ENCODE measurements around the gene PYGB. TPM values are rescaled to one million over a fixed set of nuclear protein-coding genes. Genes with fewer than 3 reads are reported as not detected.

Gene PYGB
- polyA plus RNA-seq, 3 donors = 14.4 to 39.4 (median 39.1) TPM

- H3K27ac ChIP-seq (ENCODE audit: low read depth, low read length) = no peak overlapping the region
- WGBS, 3 donors = 85 to 89% (median 86%) methylated on average over 10 of the region's 10 CpGs
These were observed 5.7 kb upstream of the PYGB start for GRCh38 chr20:25242231-25242630.

- no peak overlapping the region for H3K27ac ChIP-seq (ENCODE audit: low read depth, low read length)
These were observed 4.4 kb upstream of the PYGB start for GRCh38 chr20:25243416-25243979.

DNA sequence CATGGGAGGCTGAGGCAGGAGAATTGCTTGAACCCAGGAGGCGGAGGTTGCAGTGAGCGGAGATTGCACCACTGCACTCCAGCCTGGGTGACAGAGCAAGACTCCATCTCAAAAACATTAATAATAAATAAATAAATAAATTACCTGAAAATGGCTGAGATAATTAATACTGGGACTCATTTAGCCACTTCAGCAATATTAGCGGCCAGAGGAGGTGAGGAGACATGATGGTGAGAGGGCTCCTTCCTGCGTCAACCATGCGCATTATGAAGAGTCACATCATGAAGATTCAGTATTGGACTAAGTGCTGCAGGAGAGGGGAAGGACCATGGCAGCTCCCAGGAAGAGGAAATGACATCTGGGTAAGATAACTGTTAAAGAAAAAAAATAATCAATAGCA lies 2.9 kb upstream of the PYGB start:
- WGBS, 3 donors = 95 to 97% (median 97%) methylated on average over 5 of the region's 5 CpGs
- no peak overlapping the region for H3K27ac ChIP-seq (ENCODE audit: low read depth, low read length)

DNA sequence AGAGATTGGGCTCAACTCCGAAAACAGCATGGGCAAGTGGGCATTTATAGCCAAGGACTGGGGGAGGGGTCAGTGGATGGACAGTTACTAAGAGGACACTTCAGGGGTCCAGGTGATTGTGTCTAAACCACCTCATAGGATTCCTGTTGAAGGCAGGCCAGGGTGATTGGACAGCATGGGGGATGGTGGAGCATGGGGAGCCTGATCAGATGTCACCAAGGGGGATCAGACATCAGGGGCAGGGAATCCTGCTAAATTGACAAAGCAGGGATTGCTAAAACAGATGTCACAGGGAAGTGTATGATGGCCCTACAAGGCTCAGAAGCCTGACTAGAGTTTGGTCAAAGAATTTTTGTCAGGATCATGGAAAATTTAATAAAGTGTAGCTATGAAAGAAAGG lies 2.4 kb upstream of the PYGB start:
- 95 to 96% (median 95%) methylated on average over 1 of the region's 1 CpG for WGBS, 3 donors
- H3K27ac ChIP-seq (ENCODE audit: low read depth, low read length) = no peak overlapping the region

- WGBS, 3 donors = 48 to 78% (median 71%) methylated on average over 9 of the region's 9 CpGs
- H3K27ac ChIP-seq (ENCODE audit: low read depth, low read length) = no peak overlapping the region
These were observed 1.5 kb upstream of the PYGB start for GRCh38 chr20:25246182-25246999.

DNA sequence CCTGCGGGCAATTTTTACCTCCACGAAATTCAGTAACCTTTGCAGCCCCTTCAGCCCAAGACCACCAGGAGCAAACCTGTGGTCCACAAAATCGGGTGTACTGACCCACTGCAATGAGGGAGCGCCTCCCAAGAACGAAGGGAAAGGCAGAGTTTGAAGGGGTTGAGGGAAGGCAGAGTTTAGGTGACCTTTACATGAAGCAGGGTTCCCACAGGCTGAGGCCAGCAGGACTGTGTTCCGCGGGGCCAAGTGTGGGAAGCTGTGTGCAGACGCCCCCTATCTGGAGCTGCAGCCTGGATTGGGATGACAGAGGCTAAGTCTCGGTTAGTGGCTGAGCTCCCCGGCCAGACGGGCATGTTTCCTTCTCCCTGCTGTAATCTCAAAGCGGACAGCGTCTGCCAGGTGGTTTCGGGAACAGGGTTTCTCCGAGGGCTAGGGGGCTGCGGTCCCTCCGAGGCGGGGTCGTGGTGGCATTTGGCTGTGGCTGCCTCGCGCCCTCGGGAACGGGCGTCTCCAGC lies 826 bp upstream of the PYGB start:
- no peak overlapping the region for H3K27ac ChIP-seq (ENCODE audit: low read depth, low read length)
- WGBS, 3 donors = 8 to 13% (median 12%) methylated on average over 21 to 24 of the region's 24 CpGs

DNA sequence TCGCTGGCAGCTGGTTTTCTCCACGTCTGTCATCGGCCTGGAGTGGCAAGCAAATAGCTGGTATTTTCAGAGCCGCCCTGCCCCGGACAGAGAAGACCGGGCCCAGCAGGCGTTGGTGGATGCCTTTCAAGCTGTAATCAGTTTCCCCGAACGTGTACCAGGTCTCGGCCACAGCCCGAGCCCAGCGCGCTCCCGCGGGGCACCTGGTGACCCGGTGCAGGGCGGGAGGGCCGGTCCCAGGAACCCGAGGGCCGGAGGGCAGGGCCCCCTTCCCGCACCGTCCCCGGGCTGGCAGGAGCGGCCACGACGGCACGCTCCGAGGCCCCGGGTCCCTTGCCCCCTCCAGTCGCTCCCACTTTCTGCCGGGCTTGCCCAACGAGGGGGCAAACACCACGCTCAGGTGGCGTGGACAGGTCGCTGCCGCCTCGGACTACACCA lies 348 bp upstream of the PYGB start:
- WGBS, 3 donors = 0% methylated on average over 25 to 37 of the region's 37 CpGs
- no peak overlapping the region for H3K27ac ChIP-seq (ENCODE audit: low read depth, low read length)

DNA sequence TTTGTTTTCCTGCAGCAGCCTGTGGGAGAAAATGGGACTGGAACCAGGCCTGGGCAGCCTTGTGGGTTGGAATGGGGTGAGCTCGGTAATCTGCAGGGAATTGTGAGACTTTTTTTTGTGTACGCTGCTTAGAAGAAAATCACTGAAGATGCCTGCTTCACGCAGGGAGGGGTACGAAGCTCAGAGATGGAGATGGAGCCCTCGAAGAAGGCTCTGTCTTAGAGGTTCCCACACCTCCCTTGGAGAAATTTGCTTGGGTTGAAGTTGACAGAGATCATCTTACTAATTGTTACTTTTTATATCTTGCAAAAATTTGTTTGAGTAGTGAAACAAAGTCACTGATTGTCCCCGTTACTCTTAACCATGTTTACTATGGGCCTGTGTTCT lies 894 bp downstream of the PYGB start:
- whole genome bisulfite sequencing, 3 donors = 6 to 13% (median 7%) methylated on average over 6 of the region's 6 CpGs

DNA sequence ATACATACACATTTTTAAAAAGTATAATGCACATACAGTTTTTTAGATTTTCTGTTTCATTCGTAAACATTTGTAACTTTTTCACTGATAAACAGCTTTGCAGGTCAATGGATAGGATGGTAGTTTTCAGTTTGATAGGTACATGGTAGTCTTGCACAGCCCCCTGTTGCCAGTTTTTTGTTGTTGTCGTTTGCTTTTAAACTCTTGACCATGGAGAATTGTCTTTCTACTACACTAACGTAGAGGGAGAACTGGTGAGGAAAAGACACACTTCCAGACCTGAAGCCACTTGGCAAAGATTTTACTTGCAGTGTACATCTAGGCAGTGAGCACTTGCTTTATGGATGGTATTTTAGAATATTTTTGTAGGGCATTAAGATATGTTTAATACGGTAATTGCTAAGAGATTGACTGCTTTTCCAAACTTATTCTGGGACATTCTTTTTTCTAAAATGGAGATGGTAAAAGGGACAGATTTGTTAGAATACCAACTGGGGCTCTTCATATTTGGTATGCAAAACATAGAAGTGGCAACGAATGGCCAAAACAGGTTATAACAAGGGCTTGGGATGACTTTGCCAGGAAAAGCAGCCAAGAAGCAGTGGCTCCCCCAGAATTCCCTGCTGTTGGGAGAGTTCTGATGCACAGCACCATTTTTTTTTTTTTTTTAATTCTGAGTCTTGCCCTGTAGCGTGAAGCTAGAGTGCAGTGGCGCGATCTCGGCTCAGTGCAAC lies 1.5 kb downstream of the PYGB start:
- 59 to 73% (median 67%) methylated on average over 9 of the region's 9 CpGs for WGBS, 3 donors

More for the DNA sequence above, 894 bp downstream of the PYGB start:
- no peak overlapping the region for H3K27ac ChIP-seq (ENCODE audit: low read depth, low read length)

GRCh38 chr20:25250508-25250907 lies 2.6 kb downstream of the PYGB start:
- H3K27ac ChIP-seq (ENCODE audit: low read depth, low read length) = no peak overlapping the region
- WGBS, 3 donors = 84 to 92% (median 88%) methylated on average over 3 of the region's 3 CpGs

More for the DNA sequence above, 1.5 kb downstream of the PYGB start:
- H3K27ac ChIP-seq (ENCODE audit: low read depth, low read length) = no peak overlapping the region

GRCh38 chr20:25251019-25251418 lies 3.1 kb downstream of the PYGB start:
- no peak overlapping the region for H3K27ac ChIP-seq (ENCODE audit: low read depth, low read length)
- WGBS, 3 donors = 94 to 97% (median 94%) methylated on average over 9 of the region's 9 CpGs

GRCh38 chr20:25251558-25251957 lies 3.7 kb downstream of the PYGB start:
- H3K27ac ChIP-seq (ENCODE audit: low read depth, low read length) = no peak overlapping the region
- 78 to 91% (median 90%) methylated on average over 4 of the region's 4 CpGs for WGBS, 3 donors

DNA sequence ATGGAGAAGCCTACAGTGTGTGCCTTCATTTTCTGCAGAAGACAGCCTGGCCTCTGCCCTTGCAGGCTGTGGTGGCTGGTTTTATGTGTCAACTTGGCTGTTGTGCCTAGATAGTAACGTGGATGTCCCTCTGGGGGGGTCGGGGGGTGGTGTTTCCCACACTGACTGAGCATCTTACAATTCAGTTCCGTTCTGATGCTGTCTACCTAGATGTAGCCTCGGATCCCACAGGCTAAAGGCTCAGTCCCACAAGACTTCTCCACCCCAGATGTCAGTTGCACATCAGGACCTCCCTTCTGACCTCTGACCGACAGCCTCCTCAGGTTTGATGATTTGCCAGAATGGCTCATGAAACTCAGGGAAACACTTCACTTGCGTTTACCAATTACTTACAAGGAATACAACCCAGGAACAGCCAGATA lies 4.4 kb downstream of the PYGB start:
- H3K27ac ChIP-seq (ENCODE audit: low read depth, low read length) = no peak overlapping the region
- 76 to 82% (median 81%) methylated on average over 6 of the region's 6 CpGs for WGBS, 3 donors

GRCh38 chr20:25252686-25253421 lies 5.0 kb downstream of the PYGB start:
- 85 to 93% (median 86%) methylated on average over 6 of the region's 6 CpGs for WGBS, 3 donors
- no peak overlapping the region for H3K27ac ChIP-seq (ENCODE audit: low read depth, low read length)

DNA sequence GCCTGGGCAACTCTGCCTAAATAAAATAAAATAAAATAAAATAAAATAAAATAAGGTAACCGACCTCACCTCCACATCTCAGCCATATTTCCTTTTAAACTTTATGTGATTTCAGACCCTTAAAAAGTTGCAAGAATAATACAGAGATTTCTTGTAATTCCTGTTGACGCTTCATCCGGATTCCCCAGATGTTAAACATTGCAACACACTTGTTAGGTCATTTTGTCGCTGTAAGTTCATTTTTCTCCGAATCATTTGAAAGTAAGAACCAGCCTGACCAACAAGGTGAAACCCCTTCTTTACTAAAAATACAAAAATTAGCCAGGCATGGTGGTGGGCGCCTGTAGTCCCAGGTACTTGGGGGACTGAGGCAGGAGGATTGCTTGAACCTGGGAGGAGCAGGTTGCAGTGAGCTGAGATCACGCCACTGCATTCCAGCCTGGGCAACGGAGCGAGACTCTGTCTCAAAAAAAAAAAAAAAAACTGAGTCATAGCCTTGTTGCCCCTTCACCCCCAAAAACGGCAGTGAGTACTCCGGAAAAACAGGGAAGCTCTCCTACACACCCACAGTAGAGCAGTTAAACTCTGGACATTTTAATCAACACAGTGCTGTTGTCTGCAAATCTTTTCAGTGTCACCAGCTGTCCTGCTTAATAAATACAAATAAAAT lies 5.9 kb downstream of the PYGB start:
- H3K27ac ChIP-seq (ENCODE audit: low read depth, low read length) = no peak overlapping the region

GRCh38 chr20:25254571-25254970 lies 6.7 kb downstream of the PYGB start:
- 60 to 80% (median 79%) methylated on average over 5 of the region's 5 CpGs for WGBS, 3 donors

More for the DNA sequence above, 5.9 kb downstream of the PYGB start:
- WGBS, 3 donors = 69 to 94% (median 70%) methylated on average over 11 of the region's 11 CpGs

DNA sequence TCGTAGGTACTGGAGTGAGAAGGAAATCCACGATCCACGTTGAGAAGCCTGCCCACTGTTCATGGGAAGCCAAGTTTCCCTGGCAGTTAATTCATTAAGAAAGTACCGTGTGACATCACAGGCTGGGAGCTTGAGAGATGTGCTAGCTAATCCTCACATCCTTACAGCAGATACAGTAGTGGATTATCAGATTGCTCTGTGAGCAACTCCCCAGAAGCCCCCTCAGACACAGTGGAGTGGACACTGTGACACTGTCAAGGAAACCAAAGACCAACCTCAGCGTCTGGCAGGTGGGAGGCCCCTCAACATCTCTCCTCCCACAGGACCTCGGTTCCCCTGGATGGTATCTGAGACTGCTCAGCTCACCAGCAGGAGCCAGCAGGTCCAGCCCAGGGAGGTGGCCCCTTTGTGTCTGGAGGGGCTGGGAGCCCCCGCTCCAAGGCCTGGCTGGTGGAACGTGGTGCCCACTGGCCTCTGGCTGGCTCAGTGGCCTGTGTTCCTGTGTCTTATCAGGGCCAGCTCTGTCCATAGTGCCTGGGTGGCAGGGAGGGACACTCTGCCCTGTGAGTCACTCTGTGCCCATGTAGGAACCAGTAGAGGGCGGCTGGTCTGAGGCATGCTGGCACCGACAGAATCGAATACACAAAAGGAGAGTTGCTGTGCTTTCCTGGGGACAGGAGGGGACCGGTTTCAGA lies 7.2 kb downstream of the PYGB start:
- 77 to 84% (median 78%) methylated on average over 12 of the region's 12 CpGs for WGBS, 3 donors
- H3K27ac ChIP-seq (ENCODE audit: low read depth, low read length) = no peak overlapping the region

More at GRCh38 chr20:25254571-25254970, 6.7 kb downstream of the PYGB start:
- H3K27ac ChIP-seq (ENCODE audit: low read depth, low read length) = no peak overlapping the region
